CD14-positive monocyte (primary cell): ENCODE results near the gene SPON2. TPM values are rescaled to one million over a fixed set of nuclear protein-coding genes. Genes with fewer than 3 reads are reported as not detected.

Source experiments
- DNase-seq, 3 donors: peaks; one replicate each; pipeline ENCODE4 v3.0.0-alpha.2; 2011 to 2022
- H2AFZ ChIP-seq: 2 replicates; pipeline ENCODE4 v1.6.0; 2012; ENCODE audit warnings: mild to moderate bottlenecking, low read depth, low read length, inconsistent platforms; ENCODE audit not compliant: insufficient read depth, poor library complexity, severe bottlenecking
- H3K27ac ChIP-seq, 2 donors: 1 replicate in 1 of 2; 2 replicates in 1 of 2; pipeline ENCODE4 v1.5.1; 2012 to 2013; ENCODE audit warnings: low read length in 2 of 2, control low read depth in 1 of 2, inconsistent platforms in 1 of 2, low read depth in 1 of 2, mild to moderate bottlenecking in 1 of 2
- H3K27me3 ChIP-seq, 2 donors: one replicate each; pipeline versions ENCODE4 v1.6.0 to v1.6.1; 2011 to 2013; ENCODE audit warnings: low read length in 2 of 2; ENCODE audit not compliant: control insufficient read depth in 2 of 2, insufficient read depth in 2 of 2
- H3K36me3 ChIP-seq, 2 donors: replicated peaks in 1 of 2; 1 replicate in 1 of 2; 2 replicates in 1 of 2; pipeline versions ENCODE4 v1.5.1 to v1.6.1; 2012 to 2013; ENCODE audit warnings: low read length in 2 of 2, control low read depth in 1 of 2, inconsistent platforms in 1 of 2, mild to moderate bottlenecking in 1 of 2; ENCODE audit not compliant: insufficient read depth in 2 of 2, control insufficient read depth in 1 of 2
- H3K4me1 ChIP-seq, 2 donors: 1 replicate in 1 of 2; 2 replicates in 1 of 2; pipeline versions ENCODE4 v1.5.1 to v1.6.1; 2012 to 2013; ENCODE audit warnings: low read length in 2 of 2, control low read depth in 1 of 2, inconsistent platforms in 1 of 2, mild to moderate bottlenecking in 1 of 2, moderate library complexity in 1 of 2; ENCODE audit not compliant: insufficient read depth in 2 of 2, control insufficient read depth in 1 of 2
- H3K4me2 ChIP-seq: replicated peaks from 2 replicates; pipeline ENCODE3; 2012; ENCODE audit warnings: low read length, moderate library complexity, mild to moderate bottlenecking; ENCODE audit not compliant: poor library complexity, severe bottlenecking; ENCODE audit errors: extremely low read depth
- H3K4me3 ChIP-seq, 3 experiments: fragments of 200-600 bp in 1 of 3; sonication (generic) in 1 of 3; replicated peaks in 1 of 3; 1 replicate in 2 of 3; 2 replicates in 1 of 3; pipeline ENCODE4 v1.5.1; 2011 to 2013; ENCODE audit warnings: low read length in 3 of 3, mild to moderate bottlenecking in 3 of 3, control low read depth in 2 of 3, low read depth in 2 of 3, inconsistent platforms in 1 of 3, moderate library complexity in 1 of 3
- H3K79me2 ChIP-seq: 2 replicates; pipeline ENCODE4 v1.6.0; 2012; ENCODE audit warnings: mild to moderate bottlenecking, control low read depth, inconsistent platforms, low read length, moderate library complexity; ENCODE audit not compliant: insufficient read depth
- H3K9ac ChIP-seq: 2 replicates; pipeline ENCODE4 v1.6.0; 2017; ENCODE audit warnings: low read length, mild to moderate bottlenecking; ENCODE audit not compliant: insufficient read depth, poor library complexity, severe bottlenecking
- H3K9me3 ChIP-seq, 2 donors: replicated peaks in 1 of 2; 1 replicate in 1 of 2; 2 replicates in 1 of 2; pipeline versions ENCODE4 v1.5.1 to v1.6.1; 2012 to 2013; ENCODE audit warnings: low read length in 2 of 2, control low read depth in 1 of 2; ENCODE audit not compliant: control insufficient read depth in 1 of 2, insufficient read depth in 1 of 2
- H4K20me1 ChIP-seq: 2 replicates; pipeline ENCODE4 v1.6.0; 2012; ENCODE audit warnings: mild to moderate bottlenecking, low read length, control low read depth, moderate library complexity; ENCODE audit not compliant: insufficient read depth
- H3K27ac Mint-ChIP-seq, 7 donors: one replicate each; pipeline ENCODE4 v1.8.0; 2020; ENCODE audit warnings: mild to moderate bottlenecking in 7 of 7, mixed read lengths in 7 of 7, moderate library complexity in 6 of 7, inconsistent platforms in 2 of 7
- H3K27me3 Mint-ChIP-seq, 3 donors: one replicate each; pipeline ENCODE4 v1.8.0; 2021 to 2022; ENCODE audit warnings: low read depth in 3 of 3, mild to moderate bottlenecking in 3 of 3, mixed read lengths in 3 of 3, moderate library complexity in 3 of 3, inconsistent platforms in 1 of 3
- H3K36me3 Mint-ChIP-seq, 2 donors: one replicate each; pipeline ENCODE4 v1.8.0; 2020; ENCODE audit warnings: mixed read lengths in 2 of 2, inconsistent platforms in 1 of 2, mild to moderate bottlenecking in 1 of 2
- H3K4me1 Mint-ChIP-seq: one replicate; pipeline ENCODE4 v1.8.0; 2020; ENCODE audit warnings: mild to moderate bottlenecking, mixed read lengths
- H3K4me3 Mint-ChIP-seq, 2 donors: one replicate each; pipeline ENCODE4 v1.8.0; 2020; ENCODE audit warnings: mild to moderate bottlenecking in 2 of 2, mixed read lengths in 2 of 2, moderate library complexity in 1 of 2
- H3K9me3 Mint-ChIP-seq, 7 donors: one replicate each; pipeline ENCODE4 v1.8.0; 2020 to 2022; ENCODE audit warnings: mixed read lengths in 7 of 7, mild to moderate bottlenecking in 6 of 7, moderate library complexity in 6 of 7, inconsistent platforms in 2 of 7
- CTCF ChIP-seq: fragments of 200-600 bp; IDR thresholded peaks from one replicate; pipeline ENCODE4 v1.8.0; 2022; ENCODE audit warnings: antibody characterized with exemption, mild to moderate bottlenecking
- WGBS: methylation state at CpG from one replicate; pipeline ENCODE4 v1.1.5; 2013; ENCODE audit warnings: missing lambda C conversion rate; ENCODE audit not compliant: insufficient coverage; 5-methylcytosine and 5-hydroxymethylcytosine counted together
- intact Hi-C, 2 donors: fragments of 100-400 bp; cut with micrococcal nuclease; formaldehyde crosslinking; loops; one replicate each; pipeline versions ENCODE4 v1.15.0 to v1.15.1; 2023
- polyA plus RNA-seq, 3 donors: library from polyadenylated mRNA; depleted of rRNA in 1 of 3; unstranded in 2 of 3; stranded (reverse) in 1 of 3; fragments of 300-500 nt in 2 of 3; fragments of >200 nt in 1 of 3; fragmentation: Illumina TruSeq in 2 of 3; gene quantifications; 1 replicate in 2 of 3; 2 replicates in 1 of 3; pipeline ENCODE4 v1.2.3, GENCODE V29; 2012 to 2021

The SPON2 gene
- polyA plus RNA-seq, 3 donors = 0.74 to 1.4 (median 0.90) TPM

DNA sequence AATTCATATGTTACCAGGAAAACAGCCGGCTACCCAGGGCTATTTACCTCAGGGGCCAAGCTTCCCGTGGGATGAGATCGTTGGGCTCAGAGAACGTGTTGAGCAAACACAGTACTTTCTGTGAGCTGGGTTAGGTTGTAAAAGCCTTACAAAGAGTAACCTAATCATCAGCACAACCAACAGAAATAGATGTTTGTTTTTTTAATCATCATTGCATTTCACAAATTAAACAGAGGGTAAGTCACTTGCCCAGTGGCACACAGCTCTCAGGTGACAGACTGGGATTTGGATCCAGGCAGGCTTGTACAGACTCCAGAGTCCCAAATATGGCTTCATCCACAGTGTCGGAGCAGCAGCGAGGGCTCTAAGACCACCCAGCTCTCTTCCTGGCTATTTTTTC, 20.1 kb downstream of the SPON2 start:
- no peak for DNase-seq
- Histone ChIP-seq H3K36me3 (no peaks in the 10 kb centered on the region), H3K27me3 (no peaks in the 10 kb centered on the region), H3K9me3 (peaks cover 13 to 22% of the 10 kb centered on the region in 2 donors), H4K20me1 (no peaks in the 10 kb centered on the region), H3K27ac (no peak overlapping the region), H3K79me2 (no peaks in the 10 kb centered on the region), H2AFZ (no peak overlapping the region), H3K4me1 (no peaks in the 10 kb centered on the region), H3K4me3 (no peak overlapping the region), H3K4me2 (no peak overlapping the region), H3K9ac (no peak overlapping the region)
- H3K4me1 Mint-ChIP-seq = peaks cover 17% of the 10 kb centered on the region
- no peak for TF ChIP-seq CTCF
- intact Hi-C loops = no loop called here
- H3K36me3 Mint-ChIP-seq = no peaks in the 10 kb centered on the region
- WGBS = 100% methylated on average over 2 of the region's 6 CpGs
- no peak overlapping the region for H3K4me3 Mint-ChIP-seq
- H3K27me3 Mint-ChIP-seq = peaks cover 12 to 21% (median 13%) of the 10 kb centered on the region in 3 donors
- H3K27ac Mint-ChIP-seq = no peak overlapping the region
- H3K9me3 Mint-ChIP-seq = peaks cover 5 to 29% (median 21%) of the 10 kb centered on the region in 7 donors

DNA sequence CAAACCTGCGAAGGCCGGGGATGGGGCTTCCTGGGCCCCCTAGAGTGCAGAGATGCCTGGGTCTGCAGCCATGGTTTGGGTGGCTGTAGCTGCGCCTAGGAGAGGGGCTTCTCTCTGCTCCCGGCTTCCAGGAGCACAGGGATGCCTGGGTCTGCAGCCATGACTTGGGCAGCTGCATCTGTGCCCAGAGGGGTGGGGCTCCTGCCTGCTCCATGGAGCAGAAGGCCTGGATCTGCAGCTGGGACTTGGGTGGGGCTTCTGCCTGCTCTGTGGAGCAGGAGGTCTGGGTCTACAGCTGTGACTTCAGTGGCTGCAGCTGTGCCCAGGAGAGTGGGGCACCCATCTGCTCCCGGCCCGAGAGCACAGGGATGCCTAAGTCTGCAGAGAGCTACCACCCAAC, 20.8 kb downstream of the SPON2 start:
- Mint-ChIP-seq H3K27ac (no peak overlapping the region), H3K9me3 (peaks cover 5 to 27% (median 19%) of the 10 kb centered on the region in 7 donors), H3K4me3 (no peak overlapping the region), H3K36me3 (no peaks in the 10 kb centered on the region), H3K27me3 (peaks cover 10 to 20% (median 13%) of the 10 kb centered on the region in 3 donors), H3K4me1 (peaks cover 17% of the 10 kb centered on the region)
- Histone ChIP-seq H3K4me2 (no peak overlapping the region), H4K20me1 (no peaks in the 10 kb centered on the region), H3K36me3 (no peaks in the 10 kb centered on the region), H3K27ac (no peak overlapping the region), H3K4me3 (no peak overlapping the region), H2AFZ (no peak overlapping the region), H3K4me1 (no peaks in the 10 kb centered on the region), H3K27me3 (no peaks in the 10 kb centered on the region), H3K9ac (no peak overlapping the region), H3K79me2 (no peaks in the 10 kb centered on the region), H3K9me3 (peaks cover 13 to 22% of the 10 kb centered on the region in 2 donors)
- no peak for DNase-seq
- intact Hi-C loops = no loop called here
- no peak for TF ChIP-seq CTCF
- WGBS = 98% methylated on average over 6 of the region's 6 CpGs
